ENCODE measurements around the gene GPRIN1.
A peak's percentile ranks its signal among the peaks of the same experiment; 100 is the strongest.

The GPRIN1 gene

GRCh38 chr5:176625512-176625911 is 15.6 kb upstream of the GPRIN1 start:
- FAIRE-seq (no peak), DNase-seq (ENCODE audit: insufficient read length, low spot score) (no peak)

- DNase-seq (ENCODE audit: insufficient read length, low spot score) (no peak), FAIRE-seq (no peak)
Observed at GRCh38 chr5:176624938-176625337, 15.0 kb upstream of the GPRIN1 start.

- DNase-seq (ENCODE audit: insufficient read length, low spot score), result no peak
- FAIRE-seq, result no peak
Observed at GRCh38 chr5:176624142-176624541, 14.2 kb upstream of the GPRIN1 start.

GRCh38 chr5:176621661-176622079 is 11.7 kb upstream of the GPRIN1 start:
- FAIRE-seq, result no peak

DNA sequence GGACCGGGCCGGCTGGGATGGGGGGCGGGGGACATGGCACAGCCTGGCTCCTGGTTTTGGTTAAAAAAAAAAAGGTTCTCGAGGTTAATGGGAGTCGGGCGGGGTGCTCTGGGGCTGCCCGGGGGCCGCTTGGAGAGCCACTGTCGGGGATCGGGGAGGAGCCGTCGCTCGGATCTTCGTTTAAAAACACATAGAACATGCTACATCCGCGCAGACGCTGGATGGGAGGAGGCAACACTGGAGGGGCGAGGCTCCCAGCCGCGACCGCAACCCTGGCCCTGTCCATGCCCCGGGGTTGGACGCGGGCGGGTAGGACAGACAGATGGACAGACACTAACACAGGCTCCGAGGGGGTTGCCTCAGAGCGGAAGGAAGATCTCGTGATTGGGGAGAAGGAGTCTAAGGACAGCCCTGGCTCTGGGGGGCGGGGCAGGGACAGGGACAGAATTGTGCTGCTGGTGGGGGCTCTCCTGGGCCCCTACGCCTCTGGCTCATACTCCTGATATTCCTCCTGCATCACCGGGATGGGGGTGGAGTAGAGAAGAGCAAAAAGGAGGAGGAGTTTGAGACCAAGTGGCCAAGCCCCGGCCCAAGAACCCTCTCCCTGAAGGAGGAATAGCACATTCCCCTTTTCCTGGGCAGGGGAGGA is 10.5 kb upstream of the GPRIN1 start:
- DNase-seq (ENCODE audit: insufficient read length, low spot score), result no peak
- FAIRE-seq, result no peak

More at GRCh38 chr5:176621661-176622079, 11.7 kb upstream of the GPRIN1 start:
- DNase-seq (ENCODE audit: insufficient read length, low spot score), result no peak

- FAIRE-seq, result no peak
Observed at GRCh38 chr5:176619569-176620332, 9.8 kb upstream of the GPRIN1 start.

GRCh38 chr5:176619203-176619568 is 9.2 kb upstream of the GPRIN1 start:
- DNase-seq (ENCODE audit: insufficient read length, low spot score) (peak; percentile 75), FAIRE-seq (peak; percentile 11)

More at GRCh38 chr5:176619569-176620332, 9.8 kb upstream of the GPRIN1 start:
- DNase-seq (ENCODE audit: insufficient read length, low spot score), result no peak

GRCh38 chr5:176618783-176619182 is 8.8 kb upstream of the GPRIN1 start:
- no peak for FAIRE-seq
- DNase-seq (ENCODE audit: insufficient read length, low spot score), result no peak

GRCh38 chr5:176616511-176616910 is 6.6 kb upstream of the GPRIN1 start:
- DNase-seq (ENCODE audit: insufficient read length, low spot score) (no peak), FAIRE-seq (no peak)

- FAIRE-seq, result no peak
Observed at GRCh38 chr5:176614805-176615478, 5.0 kb upstream of the GPRIN1 start.

DNA sequence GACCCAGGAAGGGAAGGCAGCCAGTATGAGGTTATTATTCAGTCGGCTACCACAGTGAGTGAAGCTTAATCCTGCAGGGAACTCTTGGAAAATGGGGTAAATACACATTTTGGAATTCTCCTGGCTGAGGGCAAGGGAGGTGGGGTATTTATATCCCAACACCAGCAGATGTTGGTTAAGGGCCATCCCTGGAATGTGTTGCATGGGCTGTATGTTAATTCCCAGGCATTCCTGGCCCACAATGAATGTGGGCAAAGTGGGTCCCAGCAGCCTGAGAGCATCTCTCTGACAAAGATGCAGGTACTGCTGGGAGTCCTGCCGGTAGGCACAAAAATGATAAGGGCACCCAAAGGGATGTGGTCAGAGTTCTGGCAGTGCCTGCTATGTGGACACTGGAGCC is 2.9 kb upstream of the GPRIN1 start:
- no peak for FAIRE-seq

More at GRCh38 chr5:176614805-176615478, 5.0 kb upstream of the GPRIN1 start:
- no peak for DNase-seq (ENCODE audit: insufficient read length, low spot score)

GRCh38 chr5:176612008-176612407 is 2.1 kb upstream of the GPRIN1 start:
- FAIRE-seq (no peak), DNase-seq (ENCODE audit: insufficient read length, low spot score) (no peak)

More for the DNA sequence above, 2.9 kb upstream of the GPRIN1 start:
- DNase-seq (ENCODE audit: insufficient read length, low spot score), result no peak

DNA sequence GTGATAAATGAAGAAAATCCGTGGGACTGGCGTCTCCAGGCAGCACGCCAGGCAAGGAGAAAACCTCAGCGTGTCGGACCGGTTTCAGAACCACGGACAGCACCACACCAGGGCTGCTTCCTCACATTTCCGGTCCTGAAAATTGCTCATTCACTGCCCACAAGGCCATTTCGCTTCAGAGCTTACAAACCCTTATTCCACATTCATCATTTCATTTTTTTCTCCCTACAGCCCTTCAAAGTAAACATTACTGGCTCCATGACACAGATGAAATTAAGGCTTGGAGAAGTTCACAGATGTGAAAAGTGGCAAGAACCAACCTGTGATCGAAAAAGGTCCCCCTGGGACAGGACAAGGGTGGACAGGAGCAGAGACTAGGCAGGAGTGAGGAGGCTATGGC is 1.5 kb upstream of the GPRIN1 start:
- DNase-seq (ENCODE audit: insufficient read length, low spot score) (peak; percentile 50), FAIRE-seq (peak; percentile 4)

GRCh38 chr5:176610435-176610773 is 448 bp upstream of the GPRIN1 start:
- DNase-seq (ENCODE audit: insufficient read length, low spot score) (no peak), FAIRE-seq (no peak)

- DNase-seq (ENCODE audit: insufficient read length, low spot score), result no peak
- no peak for FAIRE-seq
Observed at GRCh38 chr5:176608937-176609723, 826 bp downstream of the GPRIN1 start.

DNA sequence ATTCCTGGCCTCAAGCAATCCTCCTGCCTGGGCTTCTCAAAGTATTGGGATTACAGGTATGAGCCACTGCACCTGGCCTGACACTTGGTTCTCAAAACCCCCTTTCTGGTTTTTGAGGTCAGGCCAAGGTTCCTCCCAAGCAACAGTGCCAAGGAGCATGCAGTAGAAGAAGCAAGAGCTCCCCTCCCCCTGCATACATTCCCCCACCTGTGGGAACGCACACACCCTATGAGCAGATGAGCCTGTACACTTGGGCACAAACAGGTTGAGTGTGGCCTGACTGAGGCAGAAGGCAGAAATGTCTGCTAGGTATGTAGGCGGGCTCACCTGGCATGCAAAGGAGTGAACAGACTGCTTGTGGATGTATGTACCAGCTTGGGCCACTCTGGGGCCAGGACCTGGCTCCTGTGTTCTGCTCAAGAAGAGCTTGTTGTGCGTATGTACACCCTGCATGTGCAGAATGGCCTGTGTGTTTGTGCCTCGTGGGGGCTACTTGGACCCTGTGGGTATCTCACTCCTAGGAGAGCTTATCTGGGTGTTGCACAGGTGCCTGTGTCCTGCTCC is 1.7 kb downstream of the GPRIN1 start:
- no peak for DNase-seq (ENCODE audit: insufficient read length, low spot score)
- no peak for FAIRE-seq

GRCh38 chr5:176606875-176607274 is 3.1 kb downstream of the GPRIN1 start:
- DNase-seq (ENCODE audit: insufficient read length, low spot score) (no peak), FAIRE-seq (no peak)

DNA sequence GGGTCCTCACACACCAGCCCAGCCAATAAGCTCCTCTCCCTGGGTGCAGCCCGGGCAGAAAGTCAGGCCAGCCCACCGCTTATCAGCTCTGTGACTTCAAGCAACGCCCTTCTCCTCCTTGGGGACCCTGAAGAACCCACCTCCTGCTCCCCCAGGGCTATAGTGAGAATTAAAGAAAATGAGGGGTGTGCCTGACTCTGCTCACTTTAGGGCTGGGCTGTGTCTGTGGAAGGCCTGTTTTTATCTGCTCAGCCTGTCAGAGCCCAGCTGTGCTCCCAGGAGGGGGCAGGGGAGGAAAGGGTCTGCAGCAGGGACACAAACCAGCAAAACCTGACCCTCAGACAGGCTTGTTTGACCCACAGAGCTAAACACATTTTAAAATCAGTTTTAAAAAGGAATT is 3.9 kb downstream of the GPRIN1 start:
- FAIRE-seq (no peak), DNase-seq (ENCODE audit: insufficient read length, low spot score) (no peak)

DNA sequence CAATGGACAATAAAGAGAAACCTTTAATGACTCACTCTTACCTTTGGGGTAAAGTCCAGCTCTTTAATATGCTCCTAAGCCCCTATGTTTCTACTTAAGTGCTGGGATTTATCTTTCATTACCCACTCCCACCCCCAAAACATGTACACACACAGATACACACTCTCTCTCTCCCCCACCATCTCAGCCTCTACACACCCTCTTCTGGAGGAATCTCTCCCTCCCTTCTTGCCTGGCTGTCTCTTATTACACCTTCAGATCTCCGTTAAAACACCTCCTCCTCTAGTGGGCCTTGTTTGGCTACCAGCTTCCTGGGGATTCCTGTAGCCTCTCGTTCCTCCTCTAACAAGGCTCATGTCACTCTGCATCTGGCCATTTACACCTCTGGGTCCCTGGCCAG is 6.9 kb downstream of the GPRIN1 start:
- FAIRE-seq (no peak), DNase-seq (ENCODE audit: insufficient read length, low spot score) (no peak)

DNA sequence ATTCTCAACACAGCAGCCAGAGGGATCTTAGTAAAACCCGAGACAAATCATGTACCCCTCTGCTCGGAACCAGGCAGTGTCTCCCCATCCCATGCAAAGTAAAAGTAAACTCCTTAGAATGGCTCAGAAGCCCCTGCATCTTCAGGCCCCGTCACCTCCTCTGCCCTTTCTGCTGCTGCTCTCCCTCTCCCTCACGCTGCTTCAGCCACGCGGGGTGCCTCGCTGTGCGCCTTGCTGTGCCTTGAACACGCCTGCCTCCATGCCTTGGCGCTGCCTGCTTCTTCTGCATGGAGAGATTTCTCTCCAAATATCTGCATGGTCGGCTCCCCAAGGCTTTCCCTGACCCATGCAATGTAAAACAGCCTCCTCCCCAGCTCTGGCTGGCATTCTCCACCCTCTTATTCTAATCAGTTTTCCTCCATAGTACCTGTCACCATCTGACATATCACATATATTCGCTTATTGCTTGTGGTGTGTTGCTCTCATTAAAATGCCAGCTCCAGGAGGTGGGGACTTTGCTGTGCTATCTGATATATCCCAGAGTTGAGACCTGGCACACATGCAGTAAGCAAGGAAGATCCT is 8.0 kb downstream of the GPRIN1 start:
- FAIRE-seq (no peak), DNase-seq (ENCODE audit: insufficient read length, low spot score) (no peak)
